ENCODE measurements around the gene OPCML. TPM values are rescaled to one million over a fixed set of nuclear protein-coding genes. Genes with fewer than 3 reads are reported as not detected.

The OPCML gene
- total RNA-seq, 1 experiment from 2014 or later = not detected

GRCh38 chr11:132840660-132841059 is 691.6 kb downstream of the OPCML start:
- no peak overlapping the region for H3K27ac ChIP-seq

GRCh38 chr11:132840191-132840590 is 692.1 kb downstream of the OPCML start:
- BruUV-seq (replicated peaks) = no TSS peak
- Histone ChIP-seq H3K9me3 (ENCODE audit: insufficient read depth, low read depth) (no peaks in the 10 kb centered on the region), H3K27ac (no peak overlapping the region), H4K20me1 (ENCODE audit: insufficient read depth) (no peaks in the 10 kb centered on the region), H3K4me3 (no peak overlapping the region), H3F3A (ENCODE audit: insufficient read depth, low read depth) (no peaks in the 10 kb centered on the region), H3K4me2 (no peak overlapping the region), H3K9me2 (ENCODE audit: insufficient read depth) (no peaks in the 10 kb centered on the region), H3K79me2 (ENCODE audit: low read depth) (no peaks in the 10 kb centered on the region), H3K4me1 (replicated peaks; ENCODE audit: insufficient read depth) (no peaks in the 10 kb centered on the region), H3K27me3 (ENCODE audit: insufficient read depth, low read depth) (peaks cover 30% of the 10 kb centered on the region), H2AFZ (no peak overlapping the region), H3K36me3 (ENCODE audit: low read depth) (no peaks in the 10 kb centered on the region)
- no peak for TF ChIP-seq CTCF (conservative IDR thresholded peaks at IDR 0.05)
- TF ChIP-seq EZH2 (IDR thresholded peaks at IDR 0.05; ENCODE audit: low read depth) = no peak
- CTCF ChIA-PET = no interaction called here
- DNase-seq = no peak
- intact Hi-C loops (cut with micrococcal nuclease; ENCODE audit: unreplicated experiment) = no loop called here
- POLR2A ChIA-PET (ENCODE audit: unreplicated experiment) = no interaction called here

More at GRCh38 chr11:132840660-132841059, 691.6 kb downstream of the OPCML start:
- TF ChIP-seq EZH2 (IDR thresholded peaks at IDR 0.05; ENCODE audit: low read depth) (no peak), CTCF (conservative IDR thresholded peaks at IDR 0.05) (no peak)
- Histone ChIP-seq H4K20me1 (ENCODE audit: insufficient read depth) (no peaks in the 10 kb centered on the region), H3K4me2 (no peak overlapping the region), H3F3A (ENCODE audit: insufficient read depth, low read depth) (no peaks in the 10 kb centered on the region), H3K4me3 (no peak overlapping the region), H3K4me1 (replicated peaks; ENCODE audit: insufficient read depth) (no peaks in the 10 kb centered on the region), H3K36me3 (ENCODE audit: low read depth) (no peaks in the 10 kb centered on the region), H3K9me2 (ENCODE audit: insufficient read depth) (no peaks in the 10 kb centered on the region), H3K27me3 (ENCODE audit: insufficient read depth, low read depth) (peaks cover 25% of the 10 kb centered on the region), H3K79me2 (ENCODE audit: low read depth) (no peaks in the 10 kb centered on the region), H2AFZ (no peak overlapping the region), H3K9me3 (ENCODE audit: insufficient read depth, low read depth) (no peaks in the 10 kb centered on the region)
- no peak for DNase-seq
- intact Hi-C loops (cut with micrococcal nuclease; ENCODE audit: unreplicated experiment) = no loop called here
- BruUV-seq (replicated peaks) = no TSS peak
- POLR2A ChIA-PET (ENCODE audit: unreplicated experiment) = no interaction called here
- CTCF ChIA-PET = no interaction called here

- Histone ChIP-seq H4K20me1 (ENCODE audit: insufficient read depth) (no peaks in the 10 kb centered on the region), H3K27me3 (ENCODE audit: insufficient read depth, low read depth) (peaks cover 34% of the 10 kb centered on the region), H3F3A (ENCODE audit: insufficient read depth, low read depth) (no peaks in the 10 kb centered on the region), H3K27ac (no peak overlapping the region), H3K9me3 (ENCODE audit: insufficient read depth, low read depth) (no peaks in the 10 kb centered on the region), H3K9me2 (ENCODE audit: insufficient read depth) (no peaks in the 10 kb centered on the region), H3K79me2 (ENCODE audit: low read depth) (no peaks in the 10 kb centered on the region), H3K4me2 (no peak overlapping the region), H2AFZ (no peak overlapping the region), H3K4me3 (no peak overlapping the region), H3K36me3 (ENCODE audit: low read depth) (no peaks in the 10 kb centered on the region), H3K4me1 (replicated peaks; ENCODE audit: insufficient read depth) (no peaks in the 10 kb centered on the region)
- ChIA-PET POLR2A (ENCODE audit: unreplicated experiment) (no interaction called here), CTCF (no interaction called here)
- no peak for DNase-seq
- intact Hi-C loops (cut with micrococcal nuclease; ENCODE audit: unreplicated experiment) = no loop called here
- TF ChIP-seq CTCF (conservative IDR thresholded peaks at IDR 0.05) = no peak
- TF ChIP-seq EZH2 (IDR thresholded peaks at IDR 0.05; ENCODE audit: low read depth) = no peak
- no TSS peak for BruUV-seq (replicated peaks)
Measured at GRCh38 chr11:132839236-132839945, 692.9 kb downstream of the OPCML start.

Measured in PC-9 (cell line).